Measurements from ENCODE around the gene GULP1. TPM values are rescaled to one million over a fixed set of nuclear protein-coding genes. Genes with fewer than 3 reads are reported as not detected.

GULP1 gene
- polyA plus RNA-seq, 1 donor from 2014 or later = 10.2 TPM

DNA sequence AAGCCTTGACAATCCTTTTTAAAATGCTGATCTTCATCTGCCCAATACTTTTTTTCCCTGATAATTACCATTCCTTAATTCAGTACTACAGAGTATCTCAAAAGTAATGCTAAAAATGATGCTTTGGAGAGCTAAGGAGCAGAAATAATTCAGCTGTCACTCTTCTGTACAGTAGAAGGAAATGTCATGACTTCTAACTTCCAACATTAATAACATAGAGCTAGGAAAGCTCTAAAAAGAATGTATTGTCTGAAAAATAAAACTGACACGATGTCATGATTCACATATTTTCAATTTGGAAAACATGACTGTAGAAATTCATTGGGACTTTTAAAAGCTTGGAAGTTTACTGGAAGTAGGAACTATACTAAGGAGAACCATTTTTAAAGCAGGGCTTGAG, 212.3 kb downstream of the GULP1 start:
- no peak overlapping the region for H3K27ac ChIP-seq (ENCODE audit: low read length)
- TF ChIP-seq SMC3 (conservative IDR thresholded peaks at IDR 0.05; ENCODE audit: poor library complexity) = no peak
- peak; percentile 28 for TF ChIP-seq POLR2AphosphoS5 (IDR thresholded peaks at IDR 0.05)
- TF ChIP-seq, protein P1, sequence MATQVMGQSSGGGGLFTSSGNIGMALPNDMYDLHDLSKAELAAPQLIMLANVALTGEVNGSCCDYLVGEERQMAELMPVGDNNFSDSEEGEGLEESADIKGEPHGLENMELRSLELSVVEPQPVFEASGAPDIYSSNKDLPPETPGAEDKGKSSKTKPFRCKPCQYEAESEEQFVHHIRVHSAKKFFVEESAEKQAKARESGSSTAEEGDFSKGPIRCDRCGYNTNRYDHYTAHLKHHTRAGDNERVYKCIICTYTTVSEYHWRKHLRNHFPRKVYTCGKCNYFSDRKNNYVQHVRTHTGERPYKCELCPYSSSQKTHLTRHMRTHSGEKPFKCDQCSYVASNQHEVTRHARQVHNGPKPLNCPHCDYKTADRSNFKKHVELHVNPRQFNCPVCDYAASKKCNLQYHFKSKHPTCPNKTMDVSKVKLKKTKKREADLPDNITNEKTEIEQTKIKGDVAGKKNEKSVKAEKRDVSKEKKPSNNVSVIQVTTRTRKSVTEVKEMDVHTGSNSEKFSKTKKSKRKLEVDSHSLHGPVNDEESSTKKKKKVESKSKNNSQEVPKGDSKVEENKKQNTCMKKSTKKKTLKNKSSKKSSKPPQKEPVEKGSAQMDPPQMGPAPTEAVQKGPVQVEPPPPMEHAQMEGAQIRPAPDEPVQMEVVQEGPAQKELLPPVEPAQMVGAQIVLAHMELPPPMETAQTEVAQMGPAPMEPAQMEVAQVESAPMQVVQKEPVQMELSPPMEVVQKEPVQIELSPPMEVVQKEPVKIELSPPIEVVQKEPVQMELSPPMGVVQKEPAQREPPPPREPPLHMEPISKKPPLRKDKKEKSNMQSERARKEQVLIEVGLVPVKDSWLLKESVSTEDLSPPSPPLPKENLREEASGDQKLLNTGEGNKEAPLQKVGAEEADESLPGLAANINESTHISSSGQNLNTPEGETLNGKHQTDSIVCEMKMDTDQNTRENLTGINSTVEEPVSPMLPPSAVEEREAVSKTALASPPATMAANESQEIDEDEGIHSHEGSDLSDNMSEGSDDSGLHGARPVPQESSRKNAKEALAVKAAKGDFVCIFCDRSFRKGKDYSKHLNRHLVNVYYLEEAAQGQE (IDR thresholded peaks at IDR 0.05; ENCODE audit: borderline replicate concordance) = peak; percentile 54
- TF ChIP-seq EP300 (conservative IDR thresholded peaks at IDR 0.05; ENCODE audit: poor library complexity, severe bottlenecking) = peak; percentile 65
- no peak overlapping the region for H3K9ac ChIP-seq (ENCODE audit: low read length)
- H3K27me3 ChIP-seq (ENCODE audit: insufficient read depth, low read depth, low read length) = no peaks in the 10 kb centered on the region
- H3K79me2 ChIP-seq (replicated peaks; ENCODE audit: insufficient read depth, low read length) = no peaks in the 10 kb centered on the region
- no peaks in the 10 kb centered on the region for H3K9me2 ChIP-seq (ENCODE audit: insufficient read depth, low read length)
- H4K20me1 ChIP-seq (ENCODE audit: insufficient read depth) = no peaks in the 10 kb centered on the region
- no peak overlapping the region for H3K4me2 ChIP-seq (ENCODE audit: low read length)
- no peaks in the 10 kb centered on the region for H3F3A ChIP-seq (ENCODE audit: insufficient read depth, low read length, poor library complexity, severe bottlenecking)
- no peaks in the 10 kb centered on the region for H3K36me3 ChIP-seq (ENCODE audit: insufficient read depth, low read length)
- H3K4me3 ChIP-seq (ENCODE audit: low read length) = no peak overlapping the region
- H2AFZ ChIP-seq (ENCODE audit: low read depth, low read length) = no peak overlapping the region
- no peaks in the 10 kb centered on the region for H3K9me3 ChIP-seq (ENCODE audit: low read length)

DNA sequence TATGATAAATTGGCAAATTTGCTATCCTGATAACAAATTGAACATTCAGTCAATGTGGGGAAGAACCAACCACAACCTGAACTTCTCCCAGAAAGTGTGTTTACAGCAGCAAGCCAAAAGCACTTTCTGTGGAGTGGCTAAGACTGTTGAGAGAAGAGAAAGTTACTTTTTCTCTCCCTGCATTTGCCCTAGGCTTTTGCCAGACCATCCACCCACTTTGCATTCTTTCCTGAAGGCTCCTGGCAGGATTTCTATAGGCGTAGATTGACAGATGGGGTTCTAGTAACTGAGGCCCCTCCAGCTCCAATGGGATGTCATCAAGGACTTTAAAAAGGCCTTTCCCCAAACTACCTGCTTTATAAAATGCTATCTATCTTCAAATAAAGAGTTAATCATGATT, 215.2 kb downstream of the GULP1 start:
- TF ChIP-seq RAD21 (conservative IDR thresholded peaks at IDR 0.05) (no peak), POLR2AphosphoS5 (IDR thresholded peaks at IDR 0.05) (no peak), MXI1 (conservative IDR thresholded peaks at IDR 0.05; ENCODE audit: poor library complexity, severe bottlenecking) (no peak), SMC3 (conservative IDR thresholded peaks at IDR 0.05; ENCODE audit: poor library complexity) (no peak), EP300 (conservative IDR thresholded peaks at IDR 0.05; ENCODE audit: poor library complexity, severe bottlenecking) (no peak), TAF1 (IDR thresholded peaks at IDR 0.05; ENCODE audit: low read depth) (no peak), EZH2 (IDR thresholded peaks at IDR 0.05; ENCODE audit: borderline replicate concordance, insufficient read depth, low read length, poor library complexity, severe bottlenecking) (no peak)
- TF ChIP-seq, protein P2, sequence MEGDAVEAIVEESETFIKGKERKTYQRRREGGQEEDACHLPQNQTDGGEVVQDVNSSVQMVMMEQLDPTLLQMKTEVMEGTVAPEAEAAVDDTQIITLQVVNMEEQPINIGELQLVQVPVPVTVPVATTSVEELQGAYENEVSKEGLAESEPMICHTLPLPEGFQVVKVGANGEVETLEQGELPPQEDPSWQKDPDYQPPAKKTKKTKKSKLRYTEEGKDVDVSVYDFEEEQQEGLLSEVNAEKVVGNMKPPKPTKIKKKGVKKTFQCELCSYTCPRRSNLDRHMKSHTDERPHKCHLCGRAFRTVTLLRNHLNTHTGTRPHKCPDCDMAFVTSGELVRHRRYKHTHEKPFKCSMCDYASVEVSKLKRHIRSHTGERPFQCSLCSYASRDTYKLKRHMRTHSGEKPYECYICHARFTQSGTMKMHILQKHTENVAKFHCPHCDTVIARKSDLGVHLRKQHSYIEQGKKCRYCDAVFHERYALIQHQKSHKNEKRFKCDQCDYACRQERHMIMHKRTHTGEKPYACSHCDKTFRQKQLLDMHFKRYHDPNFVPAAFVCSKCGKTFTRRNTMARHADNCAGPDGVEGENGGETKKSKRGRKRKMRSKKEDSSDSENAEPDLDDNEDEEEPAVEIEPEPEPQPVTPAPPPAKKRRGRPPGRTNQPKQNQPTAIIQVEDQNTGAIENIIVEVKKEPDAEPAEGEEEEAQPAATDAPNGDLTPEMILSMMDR (IDR thresholded peaks at IDR 0.05; ENCODE audit: poor library complexity, severe bottlenecking) = no peak
- TF ChIP-seq, protein P1 (IDR thresholded peaks at IDR 0.05; ENCODE audit: borderline replicate concordance) = no peak
- no peak overlapping the region for H3K4me2 ChIP-seq (ENCODE audit: low read length)
- H3F3A ChIP-seq (ENCODE audit: insufficient read depth, low read length, poor library complexity, severe bottlenecking) = no peaks in the 10 kb centered on the region
- H3K4me3 ChIP-seq (ENCODE audit: low read length) = no peak overlapping the region
- H3K27me3 ChIP-seq (ENCODE audit: insufficient read depth, low read depth, low read length) = no peaks in the 10 kb centered on the region
- H3K9me2 ChIP-seq (ENCODE audit: insufficient read depth, low read length) = no peaks in the 10 kb centered on the region
- no peak overlapping the region for H3K27ac ChIP-seq (ENCODE audit: low read length)
- H4K20me1 ChIP-seq (ENCODE audit: insufficient read depth) = no peaks in the 10 kb centered on the region
- H2AFZ ChIP-seq (ENCODE audit: low read depth, low read length) = no peak overlapping the region
- H3K9ac ChIP-seq (ENCODE audit: low read length) = no peak overlapping the region
- H3K36me3 ChIP-seq (ENCODE audit: insufficient read depth, low read length) = no peaks in the 10 kb centered on the region
- H3K9me3 ChIP-seq (ENCODE audit: low read length) = no peaks in the 10 kb centered on the region
- H3K79me2 ChIP-seq (replicated peaks; ENCODE audit: insufficient read depth, low read length) = no peaks in the 10 kb centered on the region

All from neural cell (in vitro differentiated cells).